Measurements from ENCODE around the gene KDM3A. TPM values are rescaled to one million over a fixed set of nuclear protein-coding genes. Genes with fewer than 3 reads are reported as not detected.

The KDM3A gene
- total RNA-seq, 1 experiment from 2014 or later, result 52.6 TPM

- H3K36me3 ChIP-seq (ENCODE audit: control insufficient read depth in 1 of 2, insufficient read depth in 2 of 2, low read length in 2 of 2), result peaks cover 69 to 70% of the 10 kb centered on the region in 2 experiments
Observed at GRCh38 chr2:86484385-86484784, 43.2 kb downstream of the KDM3A start.

GRCh38 chr2:86485103-86485502, 43.9 kb downstream of the KDM3A start:
- Histone ChIP-seq H3K9me2 (ENCODE audit: insufficient read depth) (no peaks in the 10 kb centered on the region), H3K27ac (ENCODE audit: low read depth, low read length) (no peak overlapping the region), H3K4me2 (ENCODE audit: low read length) (no peak overlapping the region), H3K4me3 (replicated peaks in 1 of 2; ENCODE audit: low read depth in 1 of 2, low read length in 2 of 2) (no peak overlapping the region), H2AFZ (ENCODE audit: low read depth, low read length, poor library complexity, severe bottlenecking) (no peak overlapping the region), H3K36me3 (ENCODE audit: control insufficient read depth in 1 of 2, insufficient read depth in 2 of 2, low read length in 2 of 2) (peaks cover 69 to 72% of the 10 kb centered on the region in 2 experiments), H3K9me3 (ENCODE audit: control insufficient read depth in 1 of 2, insufficient read depth in 1 of 2, low read depth in 1 of 2, low read length in 2 of 2) (no peaks in the 10 kb centered on the region), H3K27me3 (ENCODE audit: insufficient read depth, low read length) (no peaks in the 10 kb centered on the region), H4K20me1 (ENCODE audit: insufficient read depth) (no peaks in the 10 kb centered on the region), H3K79me2 (ENCODE audit: insufficient read depth, low read length) (no peaks in the 10 kb centered on the region), H3K4me1 (ENCODE audit: control insufficient read depth in 1 of 2, insufficient read depth in 2 of 2, low read length in 2 of 2) (no peaks in the 10 kb centered on the region), H3K9ac (ENCODE audit: low read length) (no peak overlapping the region)
- no peak for TF ChIP-seq CEBPB (IDR thresholded peaks at IDR 0.05; ENCODE audit: low read depth)
- TF ChIP-seq YY1 (IDR thresholded peaks at IDR 0.05; ENCODE audit: extremely low read depth, insufficient replicate concordance, low read depth, low read length), result no peak
- ChIA-PET CTCF (no interaction called here), POLR2A (no interaction called here), RAD21 (ENCODE audit: low non-redundant PET in 1 of 2, low total read pairs in 2 of 2, uncharacterized antibody in 2 of 2, unreplicated experiment in 2 of 2) (no interaction called here)
- ATAC-seq, result no peak
- BruUV-seq (replicated peaks), result no TSS peak
- intact Hi-C loops (cut with micrococcal nuclease), result no loop called here
- DNase-seq (ENCODE audit: low read depth, low spot score), result no peak

More at GRCh38 chr2:86484385-86484784, 43.2 kb downstream of the KDM3A start:
- no peak overlapping the region for H3K4me2 ChIP-seq (ENCODE audit: low read length)
- no peak overlapping the region for H3K4me3 ChIP-seq (replicated peaks in 1 of 2; ENCODE audit: low read depth in 1 of 2, low read length in 2 of 2)
- H3K27ac ChIP-seq (ENCODE audit: low read depth, low read length), result no peak overlapping the region
- H3K9ac ChIP-seq (ENCODE audit: low read length), result no peak overlapping the region
- ChIA-PET RAD21 (ENCODE audit: low non-redundant PET in 1 of 2, low total read pairs in 2 of 2, uncharacterized antibody in 2 of 2, unreplicated experiment in 2 of 2) (no interaction called here), CTCF (no interaction called here), POLR2A (no interaction called here)
- no peak overlapping the region for H2AFZ ChIP-seq (ENCODE audit: low read depth, low read length, poor library complexity, severe bottlenecking)
- H3K27me3 ChIP-seq (ENCODE audit: insufficient read depth, low read length), result no peaks in the 10 kb centered on the region
- H3K9me2 ChIP-seq (ENCODE audit: insufficient read depth), result no peaks in the 10 kb centered on the region
- intact Hi-C loops (cut with micrococcal nuclease), result no loop called here
- ATAC-seq (no peak), DNase-seq (ENCODE audit: low read depth, low spot score) (no peak)
- no peaks in the 10 kb centered on the region for H3K4me1 ChIP-seq (ENCODE audit: control insufficient read depth in 1 of 2, insufficient read depth in 2 of 2, low read length in 2 of 2)
- TF ChIP-seq ZNF274 (IDR thresholded peaks at IDR 0.05; ENCODE audit: low read depth, low read length) (no peak), EGR1 (IDR thresholded peaks at IDR 0.05; ENCODE audit: low read depth) (no peak)
- H3K79me2 ChIP-seq (ENCODE audit: insufficient read depth, low read length), result no peaks in the 10 kb centered on the region
- no TSS peak for BruUV-seq (replicated peaks)
- no peaks in the 10 kb centered on the region for H3K9me3 ChIP-seq (ENCODE audit: control insufficient read depth in 1 of 2, insufficient read depth in 1 of 2, low read depth in 1 of 2, low read length in 2 of 2)
- no peaks in the 10 kb centered on the region for H4K20me1 ChIP-seq (ENCODE audit: insufficient read depth)
